ENCODE measurements around the gene WWC1. TPM values are rescaled to one million over a fixed set of nuclear protein-coding genes. Genes with fewer than 3 reads are reported as not detected.

The WWC1 gene
- total RNA-seq, 1 donor from 2014 or later, result 0.70 TPM

DNA sequence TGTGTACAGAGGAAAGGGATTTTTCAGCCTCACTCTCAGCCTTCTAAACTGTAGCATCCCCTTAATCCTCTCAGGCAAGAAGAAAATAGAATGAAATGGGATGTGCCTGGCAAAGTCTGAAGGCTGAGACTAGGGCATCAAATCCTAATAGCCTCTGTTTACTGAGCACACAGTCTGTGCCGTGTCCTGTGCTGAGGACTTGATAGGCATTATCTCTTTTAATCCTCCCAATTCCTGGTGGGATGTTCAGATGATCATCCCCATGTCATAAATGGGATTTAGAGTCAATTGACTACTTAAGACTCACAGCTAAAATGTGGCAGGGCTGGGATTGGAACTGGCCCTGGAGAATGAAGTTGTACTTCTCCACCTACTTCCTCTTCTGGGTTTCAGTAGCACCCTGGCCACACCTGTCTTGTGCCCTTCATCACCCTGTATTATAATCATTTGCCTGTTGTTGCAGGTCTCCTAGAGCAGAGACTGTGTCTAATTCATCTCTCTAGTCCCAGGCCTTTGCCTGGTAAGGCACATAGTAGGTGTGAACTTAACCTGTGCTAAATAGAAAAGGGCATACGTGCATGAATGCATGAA, 81.0 kb downstream of the WWC1 start:
- Mint-ChIP-seq H3K27me3 (ENCODE audit: insufficient read depth) (peaks cover 2% of the 10 kb centered on the region), H3K4me1 (ENCODE audit: low read depth) (peaks cover 4% of the 10 kb centered on the region), H3K9me3 (no peaks in the 10 kb centered on the region), H3K36me3 (ENCODE audit: low read depth) (no peaks in the 10 kb centered on the region), H3K27ac (no peak overlapping the region), H3K4me3 (no peak overlapping the region)
- no peak for DNase-seq (ENCODE audit: low spot score)
- intact Hi-C loops (cut with micrococcal nuclease), result no loop called here

GRCh38 chr5:168374532-168374931, 83.1 kb downstream of the WWC1 start:
- intact Hi-C loops (cut with micrococcal nuclease), result no loop called here
- Mint-ChIP-seq H3K9me3 (no peaks in the 10 kb centered on the region), H3K4me3 (no peak overlapping the region), H3K27me3 (ENCODE audit: insufficient read depth) (no peaks in the 10 kb centered on the region), H3K36me3 (ENCODE audit: low read depth) (no peaks in the 10 kb centered on the region), H3K4me1 (ENCODE audit: low read depth) (peaks cover 8% of the 10 kb centered on the region), H3K27ac (no peak overlapping the region)
- DNase-seq (ENCODE audit: low spot score), result no peak

GRCh38 chr5:168375214-168375613, 83.8 kb downstream of the WWC1 start:
- H3K9me3 Mint-ChIP-seq, result no peaks in the 10 kb centered on the region
- H3K27me3 Mint-ChIP-seq (ENCODE audit: insufficient read depth), result no peaks in the 10 kb centered on the region
- H3K4me1 Mint-ChIP-seq (ENCODE audit: low read depth), result peaks cover 8% of the 10 kb centered on the region
- intact Hi-C loops (cut with micrococcal nuclease), result no loop called here
- H3K36me3 Mint-ChIP-seq (ENCODE audit: low read depth), result no peaks in the 10 kb centered on the region
- DNase-seq (ENCODE audit: low spot score), result no peak
- H3K4me3 Mint-ChIP-seq, result no peak overlapping the region
- H3K27ac Mint-ChIP-seq, result no peak overlapping the region

DNA sequence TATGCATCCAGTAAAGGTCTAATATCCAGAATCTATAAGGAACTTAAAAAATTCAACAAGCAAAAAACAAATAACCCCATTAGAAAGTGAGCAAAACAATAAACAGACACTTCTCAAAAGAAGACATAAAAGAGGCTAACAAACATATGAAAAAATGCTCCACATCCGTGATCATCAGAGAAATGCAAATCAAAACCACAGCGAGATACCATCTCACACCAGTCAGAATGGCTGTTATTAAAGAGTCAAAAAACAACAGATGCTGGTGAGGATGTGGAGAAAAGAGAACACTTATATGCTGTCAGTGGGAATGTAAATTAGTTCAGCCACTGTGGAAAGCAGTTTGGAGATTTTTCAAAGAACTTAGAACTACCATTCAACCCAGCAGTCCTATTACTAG, 86.1 kb downstream of the WWC1 start:
- Mint-ChIP-seq H3K4me1 (ENCODE audit: low read depth) (peaks cover 8% of the 10 kb centered on the region), H3K27ac (no peak overlapping the region), H3K4me3 (no peak overlapping the region), H3K36me3 (ENCODE audit: low read depth) (no peaks in the 10 kb centered on the region), H3K9me3 (no peaks in the 10 kb centered on the region), H3K27me3 (ENCODE audit: insufficient read depth) (no peaks in the 10 kb centered on the region)
- intact Hi-C loops (cut with micrococcal nuclease), result no loop called here
- DNase-seq (ENCODE audit: low spot score), result no peak

- H3K27ac Mint-ChIP-seq, result no peak overlapping the region
- H3K36me3 Mint-ChIP-seq (ENCODE audit: low read depth), result no peaks in the 10 kb centered on the region
- H3K4me1 Mint-ChIP-seq (ENCODE audit: low read depth), result peaks cover 12% of the 10 kb centered on the region
- no peaks in the 10 kb centered on the region for H3K9me3 Mint-ChIP-seq
- intact Hi-C loops (cut with micrococcal nuclease), result no loop called here
- no peak overlapping the region for H3K4me3 Mint-ChIP-seq
- no peaks in the 10 kb centered on the region for H3K27me3 Mint-ChIP-seq (ENCODE audit: insufficient read depth)
- no peak for DNase-seq (ENCODE audit: low spot score)
Observed at GRCh38 chr5:168378741-168379140, 87.3 kb downstream of the WWC1 start.

DNA sequence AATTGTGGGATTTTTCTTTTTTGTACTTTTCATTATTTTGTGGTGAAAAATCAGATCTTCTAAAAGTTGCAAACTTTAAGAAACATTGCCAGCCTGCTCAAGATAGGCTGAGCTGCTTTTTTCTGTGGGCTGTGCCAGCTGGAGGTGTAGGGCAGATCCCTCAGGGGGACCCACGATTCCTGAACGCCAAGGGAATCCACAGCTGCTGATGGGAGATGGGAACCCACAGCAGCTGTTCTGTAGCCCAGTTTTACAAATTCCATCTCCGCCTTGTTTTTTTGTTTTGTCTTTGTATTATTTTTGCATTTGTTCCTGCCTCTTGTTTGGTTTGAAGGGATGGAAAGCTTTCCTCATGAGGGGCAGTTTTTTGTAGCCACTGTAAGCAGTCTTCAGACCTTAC, 91.0 kb downstream of the WWC1 start:
- Mint-ChIP-seq H3K9me3 (peaks cover 8% of the 10 kb centered on the region), H3K27ac (no peak overlapping the region), H3K27me3 (ENCODE audit: insufficient read depth) (no peaks in the 10 kb centered on the region), H3K4me3 (no peak overlapping the region), H3K36me3 (ENCODE audit: low read depth) (no peaks in the 10 kb centered on the region), H3K4me1 (ENCODE audit: low read depth) (peaks cover 8% of the 10 kb centered on the region)
- intact Hi-C loops (cut with micrococcal nuclease), result no loop called here
- no peak for DNase-seq (ENCODE audit: low spot score)

DNA sequence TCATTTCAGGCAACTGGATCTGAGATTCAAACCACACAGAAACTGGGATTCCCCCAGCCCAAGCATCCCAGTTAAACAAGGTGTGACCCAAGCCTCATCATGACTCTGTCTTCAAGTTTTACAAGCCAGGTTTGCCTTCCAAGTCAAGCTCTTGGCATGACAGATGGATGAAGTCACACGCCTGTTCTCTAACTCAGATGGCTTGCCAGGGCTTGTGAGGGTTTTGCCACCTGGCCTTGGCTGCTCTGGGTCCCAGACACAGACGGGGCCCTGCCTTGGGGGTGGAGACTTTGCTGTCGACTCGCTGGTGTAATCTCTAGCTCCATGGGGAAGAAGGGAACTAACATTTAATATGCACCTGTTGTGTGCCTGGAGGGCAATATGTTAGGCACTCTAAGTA, 99.0 kb downstream of the WWC1 start:
- intact Hi-C loops (cut with micrococcal nuclease), result no loop called here
- no peak overlapping the region for H3K4me3 Mint-ChIP-seq
- no peak overlapping the region for H3K27ac Mint-ChIP-seq
- peaks cover 7% of the 10 kb centered on the region for H3K9me3 Mint-ChIP-seq
- H3K36me3 Mint-ChIP-seq (ENCODE audit: low read depth), result no peaks in the 10 kb centered on the region
- peaks cover 6% of the 10 kb centered on the region for H3K27me3 Mint-ChIP-seq (ENCODE audit: insufficient read depth)
- H3K4me1 Mint-ChIP-seq (ENCODE audit: low read depth), result no peaks in the 10 kb centered on the region
- no peak for DNase-seq (ENCODE audit: low spot score)

GRCh38 chr5:168393773-168394172, 102.3 kb downstream of the WWC1 start:
- no peaks in the 10 kb centered on the region for H3K36me3 Mint-ChIP-seq (ENCODE audit: low read depth)
- H3K4me1 Mint-ChIP-seq (ENCODE audit: low read depth), result no peaks in the 10 kb centered on the region
- H3K27ac Mint-ChIP-seq, result no peak overlapping the region
- H3K27me3 Mint-ChIP-seq (ENCODE audit: insufficient read depth), result peaks cover 9% of the 10 kb centered on the region
- peaks cover 6% of the 10 kb centered on the region for H3K9me3 Mint-ChIP-seq
- intact Hi-C loops (cut with micrococcal nuclease), result no loop called here
- DNase-seq (ENCODE audit: low spot score), result no peak
- H3K4me3 Mint-ChIP-seq, result no peak overlapping the region

DNA sequence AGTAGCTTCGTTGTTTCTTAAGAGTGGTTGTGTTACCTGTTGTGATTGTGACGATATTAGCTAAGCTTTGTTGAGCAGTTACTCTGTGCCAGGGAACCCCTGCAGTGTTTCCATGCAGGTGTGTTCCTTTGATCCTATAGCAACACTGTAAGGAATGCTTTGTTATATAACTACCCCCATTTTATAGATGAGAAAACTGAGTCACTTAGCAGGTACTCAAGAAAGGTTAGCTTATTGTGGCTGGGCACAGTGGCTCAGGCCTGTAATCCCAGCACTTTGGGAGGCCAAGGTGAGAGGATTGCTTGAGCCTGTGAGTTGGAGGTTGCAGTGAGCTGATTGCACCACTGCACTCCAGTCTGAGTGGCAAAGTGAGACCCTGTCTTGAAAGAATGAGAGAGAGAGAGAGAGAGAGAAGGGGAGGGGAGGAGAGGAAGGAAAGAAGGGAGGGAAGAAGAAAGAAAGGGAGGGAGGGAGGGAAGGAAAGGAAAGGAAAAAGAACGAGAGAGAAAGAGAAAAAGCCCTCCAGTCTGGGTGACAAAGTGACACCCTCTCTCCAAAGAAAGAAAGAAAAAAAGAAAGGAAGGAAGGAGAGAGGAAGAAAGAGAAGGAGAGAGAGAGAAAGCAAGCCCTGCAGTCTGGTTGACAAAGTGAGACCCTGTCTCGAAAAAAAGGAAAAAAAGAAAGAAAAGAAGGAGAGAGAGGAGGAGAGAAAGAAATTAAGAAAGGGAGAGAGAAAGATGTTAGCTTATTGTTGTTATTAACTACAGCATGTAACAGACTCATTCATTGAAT, 109.2 kb downstream of the WWC1 start:
- Mint-ChIP-seq H3K9me3 (no peaks in the 10 kb centered on the region), H3K27me3 (ENCODE audit: insufficient read depth) (peaks cover 21% of the 10 kb centered on the region), H3K4me3 (no peak overlapping the region), H3K36me3 (ENCODE audit: low read depth) (no peaks in the 10 kb centered on the region), H3K27ac (no peak overlapping the region), H3K4me1 (ENCODE audit: low read depth) (no peaks in the 10 kb centered on the region)
- intact Hi-C loops (cut with micrococcal nuclease), result no loop called here
- DNase-seq (ENCODE audit: low spot score), result no peak

- intact Hi-C loops (cut with micrococcal nuclease), result no loop called here
- no peak overlapping the region for H3K4me3 Mint-ChIP-seq
- no peak for DNase-seq (ENCODE audit: low spot score)
- H3K27me3 Mint-ChIP-seq (ENCODE audit: insufficient read depth), result peaks cover 21% of the 10 kb centered on the region
- no peaks in the 10 kb centered on the region for H3K9me3 Mint-ChIP-seq
- no peaks in the 10 kb centered on the region for H3K36me3 Mint-ChIP-seq (ENCODE audit: low read depth)
- H3K27ac Mint-ChIP-seq, result no peak overlapping the region
- no peaks in the 10 kb centered on the region for H3K4me1 Mint-ChIP-seq (ENCODE audit: low read depth)
Observed at GRCh38 chr5:168401226-168401625, 109.8 kb downstream of the WWC1 start.

GRCh38 chr5:168401880-168402279, 110.4 kb downstream of the WWC1 start:
- Mint-ChIP-seq H3K27me3 (ENCODE audit: insufficient read depth) (peaks cover 21% of the 10 kb centered on the region), H3K36me3 (ENCODE audit: low read depth) (no peaks in the 10 kb centered on the region), H3K9me3 (no peaks in the 10 kb centered on the region), H3K4me3 (no peak overlapping the region), H3K27ac (no peak overlapping the region), H3K4me1 (ENCODE audit: low read depth) (no peaks in the 10 kb centered on the region)
- DNase-seq (ENCODE audit: low spot score), result no peak
- intact Hi-C loops (cut with micrococcal nuclease), result no loop called here

- no peaks in the 10 kb centered on the region for H3K36me3 Mint-ChIP-seq (ENCODE audit: low read depth)
- H3K27me3 Mint-ChIP-seq (ENCODE audit: insufficient read depth), result peaks cover 33% of the 10 kb centered on the region
Observed at GRCh38 chr5:168404365-168404764, 112.9 kb downstream of the WWC1 start.

DNA sequence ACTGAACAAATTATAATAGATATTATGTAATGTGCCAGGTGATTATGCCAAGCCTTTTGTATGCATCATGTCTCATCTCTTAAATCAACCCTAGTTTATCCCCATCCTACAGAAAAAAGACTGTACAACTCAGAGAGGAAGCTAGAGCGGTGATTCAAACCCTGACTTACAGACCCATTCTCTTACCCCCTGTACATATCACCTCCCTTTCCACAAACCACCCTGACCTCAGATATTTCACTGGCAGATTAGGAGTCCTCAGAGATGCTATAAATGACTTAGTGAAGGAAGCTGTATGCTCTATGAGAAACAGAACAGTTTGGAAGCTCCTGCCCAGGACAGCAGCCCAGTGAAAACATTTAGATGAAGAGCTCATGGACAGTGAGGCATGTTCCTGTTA, 115.8 kb downstream of the WWC1 start:
- H3K9me3 Mint-ChIP-seq, result no peaks in the 10 kb centered on the region
- H3K4me1 Mint-ChIP-seq (ENCODE audit: low read depth), result peaks cover 22% of the 10 kb centered on the region
- no peak overlapping the region for H3K27ac Mint-ChIP-seq
- H3K27me3 Mint-ChIP-seq (ENCODE audit: insufficient read depth), result peaks cover 32% of the 10 kb centered on the region
- intact Hi-C loops (cut with micrococcal nuclease), result no loop called here
- no peak overlapping the region for H3K4me3 Mint-ChIP-seq
- no peak for DNase-seq (ENCODE audit: low spot score)
- no peaks in the 10 kb centered on the region for H3K36me3 Mint-ChIP-seq (ENCODE audit: low read depth)

More at GRCh38 chr5:168404365-168404764, 112.9 kb downstream of the WWC1 start:
- H3K4me3 Mint-ChIP-seq, result no peak overlapping the region
- DNase-seq (ENCODE audit: low spot score), result no peak
- no peaks in the 10 kb centered on the region for H3K9me3 Mint-ChIP-seq
- H3K4me1 Mint-ChIP-seq (ENCODE audit: low read depth), result peaks cover 11% of the 10 kb centered on the region
- intact Hi-C loops (cut with micrococcal nuclease), result no loop called here
- H3K27ac Mint-ChIP-seq, result no peak overlapping the region
